GM18505 (cell line): ENCODE measurements around the gene HLA-F.

Source experiments
- ATAC-seq: cut with Tn5 transposase; IDR thresholded peaks from one replicate; pipeline ENCODE4 v1.9.1; 2021; ENCODE audit not compliant: unreplicated experiment
- POLR2A ChIP-seq: IDR thresholded peaks from 4 replicates; pipeline ENCODE4 v1.6.1; 2011; ENCODE audit warnings: borderline replicate concordance; ENCODE audit not compliant: insufficient read depth, insufficient read length; ENCODE audit errors: extremely low read depth

HLA-F gene

DNA sequence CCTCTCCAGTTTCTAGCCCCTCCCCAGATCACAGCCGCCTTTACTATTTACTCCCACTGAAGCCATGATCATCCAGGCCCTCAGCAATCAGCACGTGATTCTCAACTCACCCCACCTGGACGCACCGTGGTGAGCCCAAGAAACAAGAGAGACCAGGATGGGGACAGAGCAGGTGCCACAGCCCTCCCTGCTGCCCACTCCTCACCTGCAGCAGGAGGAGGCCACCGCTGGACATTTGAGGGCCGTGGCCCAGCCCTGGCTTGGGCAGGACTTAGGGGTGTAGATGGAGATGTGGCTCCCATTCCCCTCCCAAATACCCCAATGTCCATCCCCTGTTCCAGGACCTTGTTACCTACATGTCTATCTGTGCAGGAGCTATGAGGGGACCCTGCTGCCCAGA lies 20.3 kb downstream of the HLA-F start:
- ATAC-seq: no peak
- TF ChIP-seq POLR2A: no peak

- ATAC-seq: no peak
- TF ChIP-seq POLR2A: no peak
These were observed 20.9 kb downstream of the HLA-F start for GRCh38 chr6:29744131-29744530.

GRCh38 chr6:29744621-29745020 lies 21.4 kb downstream of the HLA-F start:
- no peak for ATAC-seq
- no peak for TF ChIP-seq POLR2A

DNA sequence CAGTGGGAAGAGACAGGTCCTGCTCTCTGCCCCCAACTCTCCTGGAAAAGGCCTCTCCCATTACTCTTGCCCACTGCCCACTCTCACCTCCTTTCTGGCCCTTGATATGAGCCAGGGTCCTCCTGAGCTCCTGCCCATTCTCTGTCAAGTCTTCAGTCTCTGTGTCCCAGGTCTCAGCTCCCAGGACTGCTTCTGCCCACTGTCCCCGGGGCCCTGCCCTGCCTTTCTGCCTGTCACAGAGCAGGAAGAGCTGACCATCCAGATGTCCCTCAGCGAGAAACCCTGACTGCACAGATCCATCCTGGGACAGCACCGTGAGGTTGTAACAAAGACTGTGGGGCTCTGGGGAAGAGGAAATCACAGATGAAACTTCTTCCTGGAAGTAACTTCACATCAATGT lies 22.2 kb downstream of the HLA-F start:
- TF ChIP-seq POLR2A: no peak
- ATAC-seq: no peak

GRCh38 chr6:29745855-29746449 lies 22.7 kb downstream of the HLA-F start:
- no peak for TF ChIP-seq POLR2A
- ATAC-seq: no peak

DNA sequence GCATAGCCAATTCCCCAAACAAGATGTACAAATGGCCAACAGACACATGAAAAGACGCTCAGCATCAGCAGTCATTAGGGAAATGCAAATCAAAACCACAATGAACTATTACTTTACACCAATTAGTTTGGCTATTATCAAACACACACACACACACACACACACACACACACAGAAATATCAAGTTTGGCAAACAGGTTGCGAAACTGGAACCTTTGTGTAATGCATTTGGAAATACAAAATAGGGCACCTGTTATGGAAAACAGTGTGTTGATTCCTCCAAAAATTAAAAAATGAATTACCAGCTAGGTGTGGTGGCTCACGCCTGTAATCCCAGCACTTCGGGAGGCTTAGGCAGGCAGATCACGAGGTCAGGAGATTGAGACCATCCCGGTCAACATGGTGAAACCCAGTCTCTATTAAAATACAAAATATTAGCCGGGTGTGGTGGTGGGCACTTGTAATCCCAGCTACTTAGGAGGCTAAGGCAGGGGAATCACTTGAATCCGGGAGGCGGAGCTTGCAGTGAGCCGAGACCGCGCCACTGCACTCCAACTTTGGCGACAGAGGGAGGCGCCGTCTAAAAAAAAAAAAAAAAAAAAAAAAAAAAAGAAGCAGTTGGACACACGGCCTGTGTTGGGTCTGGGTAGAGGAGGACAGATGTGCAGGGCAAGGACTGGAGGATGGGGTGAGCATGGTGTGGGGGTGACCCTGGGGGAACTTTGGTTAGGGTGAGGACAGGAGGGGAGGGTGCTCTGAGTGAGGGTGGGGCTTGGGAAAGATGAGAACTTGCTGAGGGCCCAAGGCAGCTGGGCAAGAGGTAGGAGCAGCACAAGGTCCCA lies 23.8 kb downstream of the HLA-F start:
- TF ChIP-seq POLR2A: no peak
- ATAC-seq: no peak

DNA sequence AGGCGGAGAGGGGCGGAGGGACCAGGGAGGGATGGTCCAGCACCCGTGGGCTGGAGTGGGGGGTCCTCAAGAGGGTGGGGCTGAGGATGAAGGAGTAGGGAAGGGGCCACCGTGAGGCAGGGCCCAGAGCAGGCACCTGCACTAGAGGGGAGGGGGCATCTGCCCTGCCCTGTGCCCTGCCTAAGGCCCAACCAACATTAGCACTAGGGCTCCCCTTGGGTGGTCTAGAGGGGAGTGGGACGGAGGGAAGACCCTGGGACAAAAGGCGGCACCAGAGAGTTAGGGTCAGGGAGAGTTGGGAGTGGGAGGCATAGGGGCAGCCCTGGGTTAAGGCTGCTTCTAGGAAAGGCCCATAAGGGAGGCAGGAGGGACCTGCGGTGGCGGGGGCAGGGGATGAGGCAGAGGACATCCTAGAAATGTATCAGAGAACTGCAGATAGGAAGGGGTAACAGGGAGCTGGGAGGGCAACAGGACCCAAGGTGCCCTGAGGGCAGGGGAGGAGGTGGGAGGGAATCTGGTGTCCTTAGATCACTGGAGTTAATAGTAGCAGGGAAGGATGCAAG lies 24.5 kb downstream of the HLA-F start:
- TF ChIP-seq POLR2A: no peak
- ATAC-seq: no peak

DNA sequence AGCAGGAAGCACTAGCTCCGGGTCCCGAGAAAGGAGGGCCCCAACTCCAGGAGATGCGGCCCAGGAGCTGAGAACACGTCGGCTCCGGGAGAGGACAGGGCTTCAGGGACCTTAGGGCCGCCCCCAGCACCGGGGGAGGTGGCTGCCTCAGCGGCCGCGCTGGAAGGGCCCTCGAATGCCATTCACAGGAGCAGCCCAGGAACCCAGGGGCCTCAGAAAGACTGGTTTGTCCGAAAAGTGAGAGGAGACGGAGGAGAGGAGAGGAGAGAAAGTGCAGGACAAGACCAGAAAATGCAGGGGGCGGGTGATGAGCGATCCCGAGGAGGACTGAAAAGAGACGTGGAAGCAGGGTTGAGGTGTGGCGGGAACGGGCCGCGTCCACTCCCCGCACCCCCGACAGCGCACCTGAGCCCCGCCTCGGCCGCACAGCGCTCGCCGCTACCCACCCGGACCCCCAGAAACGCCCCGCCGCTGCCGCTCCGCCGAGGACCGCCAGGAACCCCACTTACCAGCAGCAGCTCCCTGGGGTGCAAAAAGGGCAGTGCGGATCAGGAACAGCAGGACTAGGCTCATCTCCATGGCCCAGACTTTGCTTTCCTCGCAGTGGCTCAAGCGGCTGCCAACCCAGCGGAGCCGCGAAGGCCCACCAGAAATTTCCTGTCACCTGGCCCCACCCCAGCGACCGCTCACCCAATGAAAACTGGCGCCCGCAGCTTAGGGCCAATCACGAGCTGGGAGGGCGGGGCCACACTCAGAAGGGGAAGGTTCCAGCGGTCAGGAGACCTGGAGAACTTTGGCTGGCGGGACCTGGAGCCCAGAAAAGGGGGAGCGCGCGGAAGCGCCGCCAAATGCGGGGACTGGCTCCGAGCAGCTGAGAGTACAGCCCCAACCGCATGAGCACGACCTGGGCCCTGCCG lies 25.4 kb downstream of the HLA-F start:
- peak; percentile 57 for ATAC-seq
- peak; percentile 72 for TF ChIP-seq POLR2A

GRCh38 chr6:29749308-29749662 lies 26.1 kb downstream of the HLA-F start:
- ATAC-seq: peak; percentile 8
- no peak for TF ChIP-seq POLR2A

- ATAC-seq: no peak
- TF ChIP-seq POLR2A: no peak
These were observed 26.4 kb downstream of the HLA-F start for GRCh38 chr6:29749668-29750067.

DNA sequence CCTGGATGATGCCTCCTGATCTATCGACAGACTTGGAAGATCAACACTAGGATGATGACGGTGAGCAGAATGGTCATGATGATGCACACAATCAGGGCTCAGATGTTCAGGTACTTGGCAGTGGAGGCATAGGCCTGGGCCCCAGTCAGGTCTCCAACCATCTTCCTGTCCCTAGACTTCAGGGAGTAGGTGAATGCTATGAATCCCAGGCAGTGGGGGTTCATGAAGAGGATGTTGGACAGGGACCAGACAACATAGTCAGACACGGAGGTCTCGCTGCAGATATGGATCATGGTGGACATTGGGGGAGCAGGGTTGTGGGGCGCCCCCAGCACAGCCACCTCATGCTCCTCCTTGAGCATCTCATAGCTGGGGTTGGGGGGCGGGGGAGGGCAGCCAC lies 27.5 kb downstream of the HLA-F start:
- no peak for TF ChIP-seq POLR2A

GRCh38 chr6:29751480-29751879 lies 28.2 kb downstream of the HLA-F start:
- TF ChIP-seq POLR2A: no peak
- no peak for ATAC-seq

More for the DNA sequence above, 27.5 kb downstream of the HLA-F start:
- no peak for ATAC-seq
